ENCODE results near the gene LEP. TPM values are rescaled to one million over a fixed set of nuclear protein-coding genes. Genes with fewer than 3 reads are reported as not detected.

The LEP gene
- total and polyA plus RNA-seq, 9 of the 15 experiments (the other 6 are each of a cell fraction or from before 2014, with no cell fraction given) = not detected

DNA sequence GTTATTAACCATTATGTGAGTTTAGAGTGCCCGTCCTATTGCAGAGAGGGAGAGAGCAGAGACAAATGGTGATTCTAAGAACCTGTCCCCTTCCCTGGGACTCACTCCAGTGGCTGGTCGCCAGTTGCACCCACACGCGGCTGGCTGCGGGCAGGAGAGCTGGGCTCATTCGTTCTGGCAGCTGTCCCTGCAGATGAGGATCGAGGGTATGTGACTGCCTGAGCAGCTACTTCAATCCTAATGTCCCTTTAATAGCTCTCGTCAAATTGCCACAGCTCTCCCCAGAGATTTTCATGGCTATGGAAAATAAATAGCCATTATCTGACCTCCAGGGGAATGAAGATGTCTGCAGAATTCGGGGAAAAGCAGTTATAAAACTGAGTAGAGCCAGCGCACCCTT lies 61.1 kb downstream of the LEP start:
- FAIRE-seq = no peak
- intact Hi-C loops (cut with micrococcal nuclease) = no loop called here
- Histone ChIP-seq H3K4me1 (replicated peaks in 1 of 2; ENCODE audit: control insufficient read depth in 2 of 2, insufficient read depth in 2 of 2, low read length in 2 of 2) (peaks cover 2 to 4% of the 10 kb centered on the region in 2 experiments; a peak in 2 of 5 replicates), H3K9ac (ENCODE audit: insufficient read depth in 1 of 2, low read depth in 2 of 2, low read length in 2 of 2) (peak overlapping the region in 1 of 2 experiments; percentile 10; a peak in 1 of 4 replicates), H2AFZ (ENCODE audit: low read depth, low read length) (no peak overlapping the region), H3K4me2 (ENCODE audit: insufficient read depth, low read length) (no peak overlapping the region), H3K4me3 (no peak overlapping the region), H3K27ac (ENCODE audit: extremely low read depth, low read depth, low read length) (no peak overlapping the region), H3K9me1 (ENCODE audit: control insufficient read depth, insufficient read depth, low read length) (no peaks in the 10 kb centered on the region), H3K79me2 (ENCODE audit: control insufficient read depth, insufficient read depth, low read length) (no peaks in the 10 kb centered on the region), H3K9me3 (replicated peaks; ENCODE audit: control insufficient read depth, insufficient read depth, low read depth, low read length) (no peaks in the 10 kb centered on the region), H3K27me3 (ENCODE audit: control insufficient read depth in 2 of 2, insufficient read depth in 2 of 2, low read length in 2 of 2) (no peaks in the 10 kb centered on the region), H4K20me1 (replicated peaks; ENCODE audit: control insufficient read depth, insufficient read depth, low read length) (no peaks in the 10 kb centered on the region), H3K36me3 (ENCODE audit: control insufficient read depth, insufficient read depth, low read length) (peaks cover 46% of the 10 kb centered on the region)
- TF ChIP-seq U2AF1 (optimal IDR thresholded peaks at IDR 0.05; ENCODE audit: low read depth, low read length) (no peak), ETV5 (CRISPR knock-in tag; IDR thresholded peaks at IDR 0.05; ENCODE audit: low read depth) (no peak), HDAC2 (IDR thresholded peaks at IDR 0.05) (no peak)
- TF ChIP-seq, protein P1, sequence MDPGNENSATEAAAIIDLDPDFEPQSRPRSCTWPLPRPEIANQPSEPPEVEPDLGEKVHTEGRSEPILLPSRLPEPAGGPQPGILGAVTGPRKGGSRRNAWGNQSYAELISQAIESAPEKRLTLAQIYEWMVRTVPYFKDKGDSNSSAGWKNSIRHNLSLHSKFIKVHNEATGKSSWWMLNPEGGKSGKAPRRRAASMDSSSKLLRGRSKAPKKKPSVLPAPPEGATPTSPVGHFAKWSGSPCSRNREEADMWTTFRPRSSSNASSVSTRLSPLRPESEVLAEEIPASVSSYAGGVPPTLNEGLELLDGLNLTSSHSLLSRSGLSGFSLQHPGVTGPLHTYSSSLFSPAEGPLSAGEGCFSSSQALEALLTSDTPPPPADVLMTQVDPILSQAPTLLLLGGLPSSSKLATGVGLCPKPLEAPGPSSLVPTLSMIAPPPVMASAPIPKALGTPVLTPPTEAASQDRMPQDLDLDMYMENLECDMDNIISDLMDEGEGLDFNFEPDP (CRISPR knock-in tag; IDR thresholded peaks at IDR 0.05) = no peak
- no peak for DNase-seq (ENCODE audit: extremely low read depth in 1 of 4, low spot score in 3 of 4)
- no TSS peak for BruUV-seq (replicated peaks)
- no peak; the same call in 2 of the 3 replicates for ATAC-seq
- 77% methylated on average over 10 of the region's 10 CpGs for WGBS (ENCODE audit: insufficient coverage, low coverage, missing lambda C conversion rate)
- in situ Hi-C loops (cut with MboI) = no loop called here
- POLR2A ChIA-PET = interaction anchor here (0.6 to 1.6 kb wide), 5 partner anchors 9 to 79 kb away, joined by 3 read pairs; no protein-coding TSS in a partner anchor
- CTCF ChIA-PET (ENCODE audit: low intra/inter-chr PET ratio) = no interaction called here

DNA sequence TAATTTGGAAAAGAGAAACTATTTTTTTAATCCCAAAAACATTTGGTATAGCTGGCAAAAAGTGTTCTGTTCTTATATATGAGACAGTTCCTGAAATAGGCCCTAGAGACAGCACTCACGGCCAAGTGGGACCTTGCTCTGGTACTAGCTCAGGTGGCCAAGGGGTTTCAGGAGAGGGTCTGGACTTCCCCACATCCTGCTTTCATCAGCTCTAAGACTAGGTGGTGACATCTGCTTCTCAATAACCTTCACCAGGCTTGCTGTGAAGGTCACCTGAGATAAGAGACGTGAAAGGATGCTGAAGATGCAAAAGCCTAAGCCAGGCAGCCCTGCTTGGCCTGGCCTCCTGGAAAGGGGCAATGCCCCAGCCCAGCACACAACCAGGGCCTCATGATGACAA lies 62.1 kb downstream of the LEP start:
- DNase-seq (ENCODE audit: extremely low read depth in 1 of 4, low spot score in 3 of 4) = no peak
- no peak for ATAC-seq
- no TSS peak for BruUV-seq (replicated peaks)
- Histone ChIP-seq H3K27ac (ENCODE audit: extremely low read depth, low read depth, low read length) (no peak overlapping the region), H3K9me3 (replicated peaks; ENCODE audit: control insufficient read depth, insufficient read depth, low read depth, low read length) (no peaks in the 10 kb centered on the region), H4K20me1 (replicated peaks; ENCODE audit: control insufficient read depth, insufficient read depth, low read length) (no peaks in the 10 kb centered on the region), H2AFZ (ENCODE audit: low read depth, low read length) (no peak overlapping the region), H3K27me3 (ENCODE audit: control insufficient read depth in 2 of 2, insufficient read depth in 2 of 2, low read length in 2 of 2) (no peaks in the 10 kb centered on the region), H3K4me3 (no peak overlapping the region), H3K9me1 (ENCODE audit: control insufficient read depth, insufficient read depth, low read length) (no peaks in the 10 kb centered on the region), H3K4me2 (ENCODE audit: insufficient read depth, low read length) (no peak overlapping the region), H3K9ac (ENCODE audit: insufficient read depth in 1 of 2, low read depth in 2 of 2, low read length in 2 of 2) (no peak overlapping the region), H3K36me3 (ENCODE audit: control insufficient read depth, insufficient read depth, low read length) (peaks cover 56% of the 10 kb centered on the region), H3K4me1 (replicated peaks in 1 of 2; ENCODE audit: control insufficient read depth in 2 of 2, insufficient read depth in 2 of 2, low read length in 2 of 2) (peaks cover 2 to 4% of the 10 kb centered on the region in 2 experiments; a peak in 2 of 5 replicates), H3K79me2 (ENCODE audit: control insufficient read depth, insufficient read depth, low read length) (no peaks in the 10 kb centered on the region)
- intact Hi-C loops (cut with micrococcal nuclease) = no loop called here
- 84% methylated on average over 2 of the region's 2 CpGs for WGBS (ENCODE audit: insufficient coverage, low coverage, missing lambda C conversion rate)
- in situ Hi-C loops (cut with MboI) = no loop called here
- ChIA-PET POLR2A (interaction anchor here (0.8 to 1.6 kb wide), 2 partner anchors 8 to 1009 kb away, joined by 3 read pairs; no protein-coding TSS in a partner anchor), CTCF (ENCODE audit: low intra/inter-chr PET ratio) (interaction anchor here (0.5 kb wide), 1 partner anchor 701 kb away, joined by 3 read pairs; no protein-coding TSS in a partner anchor)
- no peak for FAIRE-seq
- TF ChIP-seq PRPF4 (IDR thresholded peaks at IDR 0.05; ENCODE audit: insufficient read depth, low read depth, low read length, poor library complexity, severe bottlenecking) (no peak), POLR2A (conservative IDR thresholded peaks at IDR 0.05) (0 out of 2 replicates have a peak, but pooled peaks have one; percentile 28), ELF4 (CRISPR knock-in tag; IDR thresholded peaks at IDR 0.05) (no peak)
